OCI-LY1 (cell line): ENCODE measurements around the gene FBRSL1.

Experiments used
- H2AFZ ChIP-seq: fragments of 200-600 bp; sonication (generic), shearing (Covaris generic); 2 replicates; pipeline ENCODE4 v1.6.0; 2014; ENCODE audit warnings: antibody characterized with exemption, mild to moderate bottlenecking, low read length
- H3F3A ChIP-seq: fragments of 200-600 bp; sonication (generic), shearing (Covaris generic); 2 replicates; pipeline ENCODE4 v1.6.0; 2014; ENCODE audit warnings: mild to moderate bottlenecking, antibody characterized with exemption, low read length, moderate library complexity; ENCODE audit not compliant: insufficient read depth
- H3K27ac ChIP-seq: fragments of 200-600 bp; sonication (generic); 2 replicates; pipeline ENCODE4 v1.5.1; 2014; ENCODE audit warnings: low read length, mixed run types, mild to moderate bottlenecking, low read depth; ENCODE audit not compliant: poor library complexity, severe bottlenecking
- H3K27me3 ChIP-seq: fragments of 200-600 bp; sonication (generic); 2 replicates; pipeline ENCODE4 v1.6.0; 2014; ENCODE audit warnings: antibody characterized with exemption, mild to moderate bottlenecking, low read length, moderate library complexity; ENCODE audit not compliant: insufficient read depth
- H3K36me3 ChIP-seq: fragments of 200-600 bp; sonication (generic); 2 replicates; pipeline ENCODE4 v1.6.1; 2014; ENCODE audit warnings: mild to moderate bottlenecking, antibody characterized with exemption, low read length, moderate library complexity, mixed read lengths; ENCODE audit not compliant: insufficient read depth
- H3K4me1 ChIP-seq: fragments of 200-600 bp; sonication (generic); 2 replicates; pipeline ENCODE4 v1.5.1; 2014; ENCODE audit warnings: mild to moderate bottlenecking, low read length, moderate library complexity; ENCODE audit not compliant: insufficient read depth, severe bottlenecking
- H3K4me2 ChIP-seq: fragments of 200-600 bp; sonication (generic), shearing (Covaris generic); 2 replicates; pipeline ENCODE4 v1.6.1; 2014; ENCODE audit warnings: low read length
- H3K4me3 ChIP-seq: fragments of 200-600 bp; sonication (generic); 2 replicates; pipeline ENCODE4 v1.5.1; 2014; ENCODE audit warnings: low read length, low read depth, mild to moderate bottlenecking, mixed read lengths; ENCODE audit not compliant: poor library complexity, severe bottlenecking
- H3K79me2 ChIP-seq: fragments of 200-600 bp; shearing (Covaris generic); 2 replicates; pipeline ENCODE4 v1.6.1; 2016; ENCODE audit warnings: mixed run types, low read length, mixed read lengths; ENCODE audit not compliant: insufficient read depth
- H3K9ac ChIP-seq: fragments of 200-600 bp; sonication (generic), shearing (Covaris generic); 2 replicates; pipeline ENCODE4 v1.6.1; 2014; ENCODE audit warnings: mild to moderate bottlenecking, low read length, mixed read lengths
- H3K9me2 ChIP-seq: fragments of 200-600 bp; sonication (generic), shearing (Covaris generic); 2 replicates; pipeline ENCODE4 v1.6.1; 2014; ENCODE audit warnings: low read depth, mild to moderate bottlenecking, low read length, mixed read lengths
- H3K9me3 ChIP-seq: fragments of 200-600 bp; shearing (Covaris generic); 2 replicates; pipeline ENCODE4 v1.6.1; 2014; ENCODE audit warnings: low read length, mixed read lengths
- H4K20me1 ChIP-seq: fragments of 200-600 bp; sonication (generic), shearing (Covaris generic); 2 replicates; pipeline ENCODE4 v1.6.0; 2016; ENCODE audit warnings: mild to moderate bottlenecking, low read length; ENCODE audit not compliant: insufficient read depth
- EZH2 ChIP-seq: fragments of 200-600 bp; sonication (generic), shearing (Covaris generic); IDR thresholded peaks from 2 replicates; pipeline ENCODE4 v1.8.0; 2017; ENCODE audit warnings: borderline replicate concordance, mixed run types, mild to moderate bottlenecking, antibody characterized with exemption, low read length, moderate library complexity, mixed read lengths
- TF ChIP-seq, protein P1 (sequence below): fragments of 200-600 bp; sonication (generic), shearing (Covaris generic); IDR thresholded peaks from 2 replicates; pipeline ENCODE4 v1.5.1; 2017; ENCODE audit warnings: mild to moderate bottlenecking, antibody characterized with exemption, low read length, moderate library complexity, mixed read lengths

Gene FBRSL1

GRCh38 chr12:132510111-132510724 is 20.3 kb downstream of the FBRSL1 start:
- no peaks in the 10 kb centered on the region for H3K9me2 ChIP-seq
- no peak overlapping the region for H2AFZ ChIP-seq
- no peak overlapping the region for H3K4me3 ChIP-seq
- H3K9me3 ChIP-seq: no peaks in the 10 kb centered on the region
- H3K4me2 ChIP-seq: no peak overlapping the region
- H3K27me3 ChIP-seq: no peaks in the 10 kb centered on the region
- TF ChIP-seq EZH2: no peak
- TF ChIP-seq, protein P1, sequence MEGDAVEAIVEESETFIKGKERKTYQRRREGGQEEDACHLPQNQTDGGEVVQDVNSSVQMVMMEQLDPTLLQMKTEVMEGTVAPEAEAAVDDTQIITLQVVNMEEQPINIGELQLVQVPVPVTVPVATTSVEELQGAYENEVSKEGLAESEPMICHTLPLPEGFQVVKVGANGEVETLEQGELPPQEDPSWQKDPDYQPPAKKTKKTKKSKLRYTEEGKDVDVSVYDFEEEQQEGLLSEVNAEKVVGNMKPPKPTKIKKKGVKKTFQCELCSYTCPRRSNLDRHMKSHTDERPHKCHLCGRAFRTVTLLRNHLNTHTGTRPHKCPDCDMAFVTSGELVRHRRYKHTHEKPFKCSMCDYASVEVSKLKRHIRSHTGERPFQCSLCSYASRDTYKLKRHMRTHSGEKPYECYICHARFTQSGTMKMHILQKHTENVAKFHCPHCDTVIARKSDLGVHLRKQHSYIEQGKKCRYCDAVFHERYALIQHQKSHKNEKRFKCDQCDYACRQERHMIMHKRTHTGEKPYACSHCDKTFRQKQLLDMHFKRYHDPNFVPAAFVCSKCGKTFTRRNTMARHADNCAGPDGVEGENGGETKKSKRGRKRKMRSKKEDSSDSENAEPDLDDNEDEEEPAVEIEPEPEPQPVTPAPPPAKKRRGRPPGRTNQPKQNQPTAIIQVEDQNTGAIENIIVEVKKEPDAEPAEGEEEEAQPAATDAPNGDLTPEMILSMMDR: no peak
- no peaks in the 10 kb centered on the region for H3K79me2 ChIP-seq
- no peaks in the 10 kb centered on the region for H4K20me1 ChIP-seq
- H3K27ac ChIP-seq: no peak overlapping the region
- H3K4me1 ChIP-seq: no peaks in the 10 kb centered on the region
- no peaks in the 10 kb centered on the region for H3K36me3 ChIP-seq
- H3F3A ChIP-seq: no peaks in the 10 kb centered on the region
- H3K9ac ChIP-seq: no peak overlapping the region

DNA sequence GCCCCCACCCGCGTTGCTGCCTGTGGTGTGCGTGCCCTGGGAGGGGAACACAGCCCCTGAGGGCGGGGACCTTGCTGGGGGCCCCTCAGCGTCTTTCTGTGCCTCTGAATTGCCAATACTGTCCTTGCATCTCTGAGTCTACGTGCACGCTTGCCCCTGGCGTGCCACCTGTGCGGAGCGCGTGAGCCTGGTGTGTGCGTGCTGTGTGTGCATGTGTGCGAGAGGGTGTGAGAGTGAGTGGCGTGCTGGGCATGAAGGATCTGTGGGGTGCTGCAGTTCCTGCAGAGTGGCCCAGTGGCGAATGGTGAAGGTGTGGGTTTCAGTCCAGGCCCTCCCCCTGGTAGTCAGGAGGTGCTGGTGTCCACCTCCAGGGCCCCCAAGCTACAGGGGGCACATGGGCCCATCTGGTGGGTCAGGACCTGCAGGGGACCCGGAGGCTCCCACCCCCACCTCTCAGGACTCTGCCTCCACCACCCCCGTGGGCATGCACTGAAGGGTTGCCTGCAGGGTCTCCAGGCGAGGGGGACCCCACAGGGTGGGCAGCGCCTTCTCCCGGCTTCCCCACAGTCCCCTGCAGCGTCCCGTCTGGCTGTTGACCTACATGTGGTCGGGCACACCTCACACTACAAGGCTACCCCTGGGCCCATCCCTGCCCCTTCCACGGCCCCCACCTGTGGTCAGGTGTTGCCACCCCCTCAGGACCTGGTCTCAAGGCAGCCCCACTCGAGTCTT is 21.0 kb downstream of the FBRSL1 start:
- no peaks in the 10 kb centered on the region for H3K9me3 ChIP-seq
- no peaks in the 10 kb centered on the region for H3F3A ChIP-seq
- no peak overlapping the region for H2AFZ ChIP-seq
- H3K4me2 ChIP-seq: no peak overlapping the region
- no peaks in the 10 kb centered on the region for H3K79me2 ChIP-seq
- TF ChIP-seq, protein P1: no peak
- TF ChIP-seq EZH2: no peak
- no peak overlapping the region for H3K9ac ChIP-seq
- H3K4me1 ChIP-seq: no peaks in the 10 kb centered on the region
- no peaks in the 10 kb centered on the region for H3K27me3 ChIP-seq
- H4K20me1 ChIP-seq: no peaks in the 10 kb centered on the region
- no peaks in the 10 kb centered on the region for H3K9me2 ChIP-seq
- no peak overlapping the region for H3K27ac ChIP-seq
- no peaks in the 10 kb centered on the region for H3K36me3 ChIP-seq
- no peak overlapping the region for H3K4me3 ChIP-seq

- H3K36me3 ChIP-seq: no peaks in the 10 kb centered on the region
- H2AFZ ChIP-seq: no peak overlapping the region
- H3F3A ChIP-seq: no peaks in the 10 kb centered on the region
- H3K9ac ChIP-seq: no peak overlapping the region
- H3K4me1 ChIP-seq: no peaks in the 10 kb centered on the region
- no peaks in the 10 kb centered on the region for H3K9me2 ChIP-seq
- no peaks in the 10 kb centered on the region for H4K20me1 ChIP-seq
- TF ChIP-seq, protein P1: no peak
- TF ChIP-seq EZH2: no peak
- H3K27ac ChIP-seq: no peak overlapping the region
- H3K27me3 ChIP-seq: no peaks in the 10 kb centered on the region
- no peaks in the 10 kb centered on the region for H3K79me2 ChIP-seq
- H3K9me3 ChIP-seq: no peaks in the 10 kb centered on the region
- H3K4me2 ChIP-seq: no peak overlapping the region
- H3K4me3 ChIP-seq: no peak overlapping the region
Observed at GRCh38 chr12:132511516-132512196, 21.7 kb downstream of the FBRSL1 start.
